ENCODE data around the gene AFF4. TPM values are rescaled to one million over a fixed set of nuclear protein-coding genes. Genes with fewer than 3 reads are reported as not detected.

Gene AFF4
- total and polyA plus RNA-seq, 4 donors: 8.9 to 103 (median 41.9) TPM

GRCh38 chr5:132840896-132841295, 122.5 kb downstream of the AFF4 start:
- H3K27ac ChIP-seq (ENCODE audit: low read depth in 1 of 2, low read length in 1 of 2): peak overlapping the region in 1 of 2 donors; percentile 87
- 62 to 82% methylated on average over 1 of the region's 1 CpG for WGBS, 2 donors
- peaks cover 0 to 9% (median 0%) of the 10 kb centered on the region in 5 donors for H3K4me1 ChIP-seq (ENCODE audit: control insufficient read depth in 5 of 5, insufficient read depth in 5 of 5, low read length in 5 of 5)
- H3K9ac ChIP-seq (ENCODE audit: insufficient read depth in 1 of 2, low read length in 2 of 2): no peak overlapping the region
- no peaks in the 10 kb centered on the region for H3K27me3 ChIP-seq (ENCODE audit: control insufficient read depth in 3 of 3, insufficient read depth in 3 of 3, low read length in 2 of 3)
- no peaks in the 10 kb centered on the region for H3K9me3 ChIP-seq (ENCODE audit: control insufficient read depth in 4 of 4, insufficient read depth in 3 of 4, low read length in 3 of 4)
- H3K4me3 ChIP-seq: no peak overlapping the region
- no peaks in the 10 kb centered on the region for H3K36me3 ChIP-seq (ENCODE audit: control insufficient read depth in 4 of 4, insufficient read depth in 4 of 4, low read length in 4 of 4)
- ATAC-seq (ENCODE audit: insufficient read depth, low FRiP score) (no peak), DNase-seq (no peak)
- TF ChIP-seq CTCF (IDR thresholded peaks at IDR 0.05; ENCODE audit: control extremely low read depth, extremely low read depth): no peak

- H3K36me3 ChIP-seq (ENCODE audit: control insufficient read depth in 4 of 4, insufficient read depth in 4 of 4, low read length in 4 of 4): no peaks in the 10 kb centered on the region
- H3K4me1 ChIP-seq (ENCODE audit: control insufficient read depth in 5 of 5, insufficient read depth in 5 of 5, low read length in 5 of 5): peaks cover 0 to 9% (median 0%) of the 10 kb centered on the region in 5 donors
- DNase-seq: no peak
- no peak for ATAC-seq (ENCODE audit: insufficient read depth, low FRiP score)
- H3K4me3 ChIP-seq: no peak overlapping the region
- peak overlapping the region in 1 of 2 donors; percentile 87 for H3K27ac ChIP-seq (ENCODE audit: low read depth in 1 of 2, low read length in 1 of 2)
- no peak for TF ChIP-seq CTCF (IDR thresholded peaks at IDR 0.05; ENCODE audit: control extremely low read depth, extremely low read depth)
- H3K9ac ChIP-seq (ENCODE audit: insufficient read depth in 1 of 2, low read length in 2 of 2): no peak overlapping the region
- no peaks in the 10 kb centered on the region for H3K27me3 ChIP-seq (ENCODE audit: control insufficient read depth in 3 of 3, insufficient read depth in 3 of 3, low read length in 2 of 3)
- no peaks in the 10 kb centered on the region for H3K9me3 ChIP-seq (ENCODE audit: control insufficient read depth in 4 of 4, insufficient read depth in 3 of 4, low read length in 3 of 4)
- WGBS, 2 donors: 70 to 73% methylated on average over 3 of the region's 3 CpGs
Measured at GRCh38 chr5:132840313-132840712, 123.1 kb downstream of the AFF4 start.

- DNase-seq: peak in 1 of 3 donors; percentile 43
Measured at GRCh38 chr5:132839426-132840301, 123.8 kb downstream of the AFF4 start.

More at GRCh38 chr5:132839426-132840301, 123.8 kb downstream of the AFF4 start:
- no peak for TF ChIP-seq CTCF (IDR thresholded peaks at IDR 0.05; ENCODE audit: control extremely low read depth, extremely low read depth)
- Histone ChIP-seq H3K4me1 (ENCODE audit: control insufficient read depth in 5 of 5, insufficient read depth in 5 of 5, low read length in 5 of 5) (peaks cover 0 to 9% (median 0%) of the 10 kb centered on the region in 5 donors), H3K36me3 (ENCODE audit: control insufficient read depth in 4 of 4, insufficient read depth in 4 of 4, low read length in 4 of 4) (no peaks in the 10 kb centered on the region), H3K9me3 (ENCODE audit: control insufficient read depth in 4 of 4, insufficient read depth in 3 of 4, low read length in 3 of 4) (no peaks in the 10 kb centered on the region), H3K4me3 (no peak overlapping the region), H3K9ac (ENCODE audit: insufficient read depth in 1 of 2, low read length in 2 of 2) (no peak overlapping the region), H3K27ac (ENCODE audit: low read depth in 1 of 2, low read length in 1 of 2) (peak overlapping the region in 1 of 2 donors; percentile 89), H3K27me3 (ENCODE audit: control insufficient read depth in 3 of 3, insufficient read depth in 3 of 3, low read length in 2 of 3) (no peaks in the 10 kb centered on the region)
- no peak for ATAC-seq (ENCODE audit: insufficient read depth, low FRiP score)
- WGBS, 2 donors: 64 to 71% methylated on average over 8 of the region's 8 CpGs

Measured in lung (tissue), 12 donors.